HG03558 (cell line): Measurements from ENCODE around the gene CSNK1G1.
A peak's percentile ranks its signal among the peaks of the same experiment; 100 is the strongest.

Experiments used
- ATAC-seq: cut with Tn5 transposase; IDR thresholded peaks from one replicate; pipeline ENCODE4 v1.9.1; 2021; ENCODE audit warnings: moderate number of reproducible peaks; ENCODE audit not compliant: unreplicated experiment; ENCODE audit errors: extremely low read depth

The CSNK1G1 gene

GRCh38 chr15:64161688-64162477 lies 194.1 kb downstream of the CSNK1G1 start:
- ATAC-seq: no peak

- no peak for ATAC-seq
Measured at GRCh38 chr15:64158363-64159134, 197.4 kb downstream of the CSNK1G1 start.

GRCh38 chr15:64157599-64158125 lies 198.3 kb downstream of the CSNK1G1 start:
- no peak for ATAC-seq

GRCh38 chr15:64156652-64157331 lies 199.2 kb downstream of the CSNK1G1 start:
- no peak for ATAC-seq

DNA sequence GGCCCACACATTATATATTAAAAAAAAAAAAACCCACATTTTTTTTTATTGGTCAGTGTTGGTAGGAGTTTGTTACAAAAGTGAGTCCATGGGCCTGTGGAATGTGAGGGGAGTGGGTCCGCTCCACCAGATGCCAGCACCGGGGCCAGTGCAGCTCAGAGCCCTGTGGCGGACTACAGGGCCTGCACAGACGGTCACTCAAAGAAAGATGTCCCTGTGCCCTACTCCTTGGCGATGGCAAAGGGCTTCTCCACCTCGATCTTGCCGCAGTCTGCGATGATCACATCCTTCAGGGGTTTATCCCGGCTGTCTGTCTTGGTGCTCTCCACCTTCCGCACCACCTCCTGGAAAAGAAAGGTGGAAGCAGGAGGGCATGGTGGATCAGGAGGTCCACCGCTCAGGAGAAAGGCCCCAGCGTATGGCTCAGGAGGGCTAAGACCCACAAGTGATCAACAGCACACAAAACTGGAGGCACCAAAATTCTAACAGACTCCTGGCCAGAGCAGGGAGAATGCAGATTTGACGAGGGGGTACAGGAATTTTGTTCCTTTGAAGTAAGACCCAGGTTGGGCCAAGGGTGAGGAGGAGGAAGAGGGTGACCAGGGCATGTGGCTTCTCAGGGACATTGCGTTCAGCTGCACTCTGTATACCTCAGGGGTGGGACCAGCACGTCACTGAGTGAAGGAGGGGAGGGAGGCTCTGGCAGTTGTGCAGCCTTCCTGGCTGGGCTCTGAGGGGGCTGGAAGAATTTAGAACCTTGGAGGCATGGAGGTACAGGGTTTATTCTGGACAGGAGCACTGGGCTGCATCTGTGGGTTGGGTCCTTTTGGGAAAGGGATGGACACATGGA lies 199.9 kb downstream of the CSNK1G1 start:
- no peak for ATAC-seq

GRCh38 chr15:64153480-64154367 lies 202.2 kb downstream of the CSNK1G1 start:
- peak; percentile 51 for ATAC-seq

DNA sequence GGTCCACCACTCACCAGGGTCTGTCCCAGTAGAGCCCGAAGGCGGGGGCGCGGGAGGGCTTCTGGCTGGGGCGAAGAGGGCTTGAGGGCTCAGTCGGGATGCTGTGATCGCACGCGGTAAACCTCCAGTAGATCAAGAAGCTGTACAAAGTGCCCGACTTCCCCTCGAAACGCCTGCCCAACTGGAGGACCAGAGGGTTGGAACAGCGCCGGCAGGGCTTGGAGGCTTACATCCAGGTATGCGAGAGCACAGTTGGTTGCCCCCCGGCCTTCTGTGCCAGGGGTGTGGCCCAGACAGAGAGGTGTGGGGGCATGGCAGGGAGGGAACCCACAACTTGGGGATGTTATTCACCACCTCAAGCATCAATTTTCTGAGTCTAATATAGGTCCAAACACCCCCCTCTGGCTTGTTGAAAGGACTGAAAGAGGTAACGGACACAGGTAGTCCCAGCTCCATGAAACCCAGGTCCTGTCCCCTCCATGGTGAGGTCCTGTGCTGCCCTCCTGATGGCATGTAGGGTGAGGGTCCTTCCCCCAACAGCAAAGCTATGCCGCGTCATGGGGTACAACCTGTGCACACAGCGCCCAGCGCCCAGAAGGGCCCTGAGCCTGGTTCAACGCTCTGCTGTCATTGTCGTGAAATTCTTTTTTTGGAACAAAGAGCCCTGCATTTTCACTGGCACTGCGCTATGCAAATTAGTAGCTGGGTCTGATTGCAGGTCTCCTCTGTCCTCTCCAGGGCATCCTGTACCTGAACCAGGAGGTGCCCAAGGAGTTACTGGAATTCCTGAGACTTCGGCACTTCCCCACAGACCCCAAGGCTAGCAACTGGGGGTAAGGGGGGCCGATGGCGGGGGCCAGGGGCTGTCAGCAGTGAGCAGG lies 203.2 kb downstream of the CSNK1G1 start:
- no peak for ATAC-seq

GRCh38 chr15:64151727-64152506 lies 204.1 kb downstream of the CSNK1G1 start, which contains the start of gene SNX22:
TSS of gene SNX22 (plus strand) at chr15:64151731. CDS start at chr15:64151776, 45 bp downstream.
- no peak for ATAC-seq

DNA sequence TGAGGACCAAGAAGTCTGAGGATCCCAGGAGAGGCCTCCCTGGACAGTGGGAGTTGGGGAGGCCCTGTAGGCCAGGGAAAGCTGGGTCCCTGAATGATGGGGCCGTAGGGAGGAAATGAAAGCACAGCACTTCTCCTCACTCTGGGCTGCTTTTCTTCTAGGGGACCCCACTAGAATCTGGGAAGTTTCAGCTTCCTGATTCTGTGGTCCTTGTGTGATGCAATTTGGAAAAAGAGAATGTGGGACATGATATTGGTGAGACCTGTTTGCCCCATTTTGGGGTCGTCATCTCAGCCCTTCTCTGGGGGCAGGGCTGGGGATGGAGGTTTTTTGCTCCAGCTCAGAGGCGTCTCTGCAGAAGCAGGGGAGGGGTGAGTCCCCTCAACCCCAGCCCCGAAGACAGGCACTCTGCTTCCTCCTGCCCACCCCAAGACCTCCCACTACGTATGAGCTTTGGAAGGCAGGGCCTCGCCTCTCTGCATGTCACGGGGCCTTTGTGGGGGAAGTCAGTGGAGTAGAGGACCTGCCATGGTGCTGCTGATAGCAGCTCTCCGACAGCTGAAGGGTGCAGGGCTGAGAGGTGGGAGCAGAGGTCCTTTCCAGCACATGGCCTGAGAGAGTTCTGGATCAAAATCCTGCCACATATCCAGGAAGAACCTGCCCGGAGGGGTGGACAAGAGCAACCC lies 205.9 kb downstream of the CSNK1G1 start:
- ATAC-seq: no peak

DNA sequence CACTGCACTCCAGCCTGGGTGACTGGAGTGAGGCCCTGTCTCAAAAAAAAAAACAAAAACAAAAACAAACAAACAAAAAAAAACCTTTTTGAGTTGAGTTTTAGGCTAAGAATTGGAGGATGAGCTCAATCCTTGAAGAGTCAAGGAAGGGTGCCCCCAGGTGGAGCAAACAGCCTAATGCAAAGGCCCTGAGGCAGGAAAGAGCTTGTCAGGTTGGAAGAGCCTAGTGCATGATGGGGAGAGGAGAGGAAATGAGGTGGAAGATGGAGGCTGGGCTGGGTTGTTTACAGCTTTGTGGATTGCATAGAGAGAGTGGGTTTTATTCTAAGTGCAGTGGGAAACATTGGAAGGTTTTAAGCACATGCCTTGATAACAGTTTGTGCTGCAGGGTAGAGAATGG lies 206.5 kb downstream of the CSNK1G1 start:
- ATAC-seq: no peak

DNA sequence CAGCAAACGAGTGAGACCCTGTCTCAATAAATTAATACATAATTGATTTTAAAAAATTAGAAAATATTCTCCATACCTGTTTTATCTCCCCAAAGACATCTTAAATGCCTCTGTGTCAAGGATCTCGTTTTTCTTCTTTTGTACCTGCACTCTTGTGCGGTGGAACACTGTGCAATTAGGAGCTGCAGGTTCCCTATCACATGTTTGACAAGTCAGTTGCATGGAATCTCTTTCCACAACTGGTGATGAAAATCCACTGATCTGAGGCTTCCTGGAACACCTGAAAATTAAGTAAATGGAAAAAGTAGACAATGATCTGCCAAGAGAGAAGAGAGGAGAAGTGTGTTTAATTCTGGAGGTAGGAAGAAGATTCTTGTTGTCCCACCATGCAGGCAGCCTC lies 207.4 kb downstream of the CSNK1G1 start:
- ATAC-seq: no peak

GRCh38 chr15:64148168-64148567 lies 207.8 kb downstream of the CSNK1G1 start:
- no peak for ATAC-seq

DNA sequence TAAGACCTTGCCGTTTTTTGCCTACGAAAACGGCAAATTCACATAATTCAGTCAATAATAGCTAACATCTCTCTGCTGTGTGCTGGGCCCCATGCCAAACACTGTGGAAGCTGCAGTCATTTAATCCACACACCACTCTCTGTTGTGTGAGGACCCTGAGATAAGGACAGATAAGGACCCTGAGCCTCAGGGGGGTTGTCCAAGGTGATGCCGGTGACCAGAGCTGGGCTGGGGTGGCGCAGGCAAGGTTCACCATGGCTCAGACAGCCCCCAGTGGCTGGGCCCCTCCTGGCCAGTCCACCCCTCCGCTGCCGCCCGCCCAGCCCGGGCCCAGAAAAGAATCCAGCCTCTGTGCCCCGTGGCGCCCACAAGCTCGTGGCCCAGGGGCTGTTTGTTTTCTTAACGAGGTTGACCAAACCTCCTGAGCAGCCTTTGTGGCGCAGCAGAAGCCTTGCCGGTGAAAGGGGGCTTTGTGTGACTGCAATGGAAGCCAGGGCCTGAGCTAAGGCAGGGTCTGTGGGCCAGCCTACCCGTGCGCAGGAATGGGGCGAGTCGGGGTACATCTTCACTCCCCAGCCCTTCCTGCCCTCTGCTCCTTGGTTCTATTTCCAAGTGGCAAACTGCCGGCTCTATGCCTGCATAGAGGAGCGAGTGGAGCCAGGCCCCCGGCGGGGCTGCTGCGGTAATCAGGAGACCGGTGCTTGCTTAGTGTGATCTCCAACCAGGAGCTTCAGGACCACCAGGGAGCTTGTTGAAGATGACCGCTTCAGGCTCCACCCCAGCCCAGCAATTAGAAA lies 208.9 kb downstream of the CSNK1G1 start:
- ATAC-seq: no peak

- no peak for ATAC-seq
Measured at GRCh38 chr15:64146520-64146884, 209.5 kb downstream of the CSNK1G1 start.

- ATAC-seq: no peak
Measured at GRCh38 chr15:64146041-64146440, 209.9 kb downstream of the CSNK1G1 start.
